ENCODE data around the gene KRTAP9-1. TPM values are rescaled to one million over a fixed set of nuclear protein-coding genes. Genes with fewer than 3 reads are reported as not detected.

KRTAP9-1 gene
- polyA plus RNA-seq, 3 donors: not detected

DNA sequence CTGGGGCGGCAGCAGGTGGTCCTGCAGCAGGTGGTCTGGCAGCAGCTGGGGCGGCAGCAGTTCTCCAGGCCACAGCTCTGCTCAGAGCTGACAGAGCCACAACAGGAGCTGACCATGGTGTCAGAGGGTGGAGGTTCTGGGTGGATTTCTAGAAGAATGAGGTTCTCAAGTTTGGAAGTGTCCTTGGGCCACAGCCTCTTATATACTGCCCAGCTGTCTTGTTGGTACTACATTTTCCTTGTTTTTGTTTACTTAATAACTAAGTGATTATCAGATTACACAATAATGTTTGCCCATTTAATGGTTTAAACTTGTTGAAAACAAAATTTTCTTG lies 40.1 kb upstream of the KRTAP9-1 start, which contains the start of gene KRTAP4-5:
Gene KRTAP4-5 (minus strand): TSS at position 174 of the 334 bp plus-strand sequence. CDS start 58 bp downstream, at position 116.
- DNase-seq: no peak
- H4K20me1 ChIP-seq (ENCODE audit: insufficient read depth, low read length): no peaks in the 10 kb centered on the region
- H3K4me3 ChIP-seq (replicated peaks in 1 of 3; ENCODE audit: low read depth in 2 of 3, low read length in 3 of 3): no peak within 1 kb of the TSS
- H3K9ac ChIP-seq (ENCODE audit: insufficient read depth, low read length, poor library complexity, severe bottlenecking): no peak within 1 kb of the TSS
- no peak within 1 kb of the TSS for H3K4me2 ChIP-seq (replicated peaks; ENCODE audit: extremely low read depth, low read length, poor library complexity, severe bottlenecking)
- TF ChIP-seq, protein P1, sequence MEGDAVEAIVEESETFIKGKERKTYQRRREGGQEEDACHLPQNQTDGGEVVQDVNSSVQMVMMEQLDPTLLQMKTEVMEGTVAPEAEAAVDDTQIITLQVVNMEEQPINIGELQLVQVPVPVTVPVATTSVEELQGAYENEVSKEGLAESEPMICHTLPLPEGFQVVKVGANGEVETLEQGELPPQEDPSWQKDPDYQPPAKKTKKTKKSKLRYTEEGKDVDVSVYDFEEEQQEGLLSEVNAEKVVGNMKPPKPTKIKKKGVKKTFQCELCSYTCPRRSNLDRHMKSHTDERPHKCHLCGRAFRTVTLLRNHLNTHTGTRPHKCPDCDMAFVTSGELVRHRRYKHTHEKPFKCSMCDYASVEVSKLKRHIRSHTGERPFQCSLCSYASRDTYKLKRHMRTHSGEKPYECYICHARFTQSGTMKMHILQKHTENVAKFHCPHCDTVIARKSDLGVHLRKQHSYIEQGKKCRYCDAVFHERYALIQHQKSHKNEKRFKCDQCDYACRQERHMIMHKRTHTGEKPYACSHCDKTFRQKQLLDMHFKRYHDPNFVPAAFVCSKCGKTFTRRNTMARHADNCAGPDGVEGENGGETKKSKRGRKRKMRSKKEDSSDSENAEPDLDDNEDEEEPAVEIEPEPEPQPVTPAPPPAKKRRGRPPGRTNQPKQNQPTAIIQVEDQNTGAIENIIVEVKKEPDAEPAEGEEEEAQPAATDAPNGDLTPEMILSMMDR (IDR thresholded peaks at IDR 0.05): no peak
- Mint-ChIP-seq H3K27me3 (ENCODE audit: low read depth in 3 of 3) (peaks cover 3 to 8% (median 4%) of the 10 kb centered on the region in 3 donors), H3K4me1 (no peaks in the 10 kb centered on the region), H3K4me3 (no peak within 1 kb of the TSS), H3K27ac (no peak within 1 kb of the TSS), H3K9me3 (peaks cover 0 to 4% (median 2%) of the 10 kb centered on the region in 7 donors), H3K36me3 (no peaks in the 10 kb centered on the region)
- H3K79me2 ChIP-seq (ENCODE audit: insufficient read depth, low read length): no peaks in the 10 kb centered on the region
- 100% methylated on average over 2 of the region's 2 CpGs for WGBS (ENCODE audit: insufficient coverage)
- no peak within 1 kb of the TSS for H2AFZ ChIP-seq (ENCODE audit: insufficient read depth, low read depth, low read length, poor library complexity, severe bottlenecking)
- H3K27ac ChIP-seq (ENCODE audit: low read depth in 1 of 2, low read length in 2 of 2): no peak within 1 kb of the TSS
- intact Hi-C loops (cut with micrococcal nuclease): no loop called here
- H3K36me3 ChIP-seq (replicated peaks in 1 of 2; ENCODE audit: control insufficient read depth in 1 of 2, insufficient read depth in 2 of 2, low read length in 2 of 2): no peaks in the 10 kb centered on the region
- H3K27me3 ChIP-seq (ENCODE audit: control insufficient read depth in 2 of 2, insufficient read depth in 2 of 2, low read length in 2 of 2): no peaks in the 10 kb centered on the region
- H3K4me1 ChIP-seq (ENCODE audit: control insufficient read depth in 1 of 2, insufficient read depth in 2 of 2, low read length in 2 of 2): no peaks in the 10 kb centered on the region
- H3K9me3 ChIP-seq (replicated peaks in 1 of 2; ENCODE audit: control insufficient read depth in 1 of 2, insufficient read depth in 1 of 2, low read length in 2 of 2): no peaks in the 10 kb centered on the region

- Histone ChIP-seq H2AFZ (ENCODE audit: insufficient read depth, low read depth, low read length, poor library complexity, severe bottlenecking) (no peak overlapping the region), H3K27ac (ENCODE audit: low read depth in 1 of 2, low read length in 2 of 2) (no peak overlapping the region), H3K36me3 (replicated peaks in 1 of 2; ENCODE audit: control insufficient read depth in 1 of 2, insufficient read depth in 2 of 2, low read length in 2 of 2) (no peaks in the 10 kb centered on the region), H4K20me1 (ENCODE audit: insufficient read depth, low read length) (no peaks in the 10 kb centered on the region), H3K4me3 (replicated peaks in 1 of 3; ENCODE audit: low read depth in 2 of 3, low read length in 3 of 3) (no peak overlapping the region), H3K4me1 (ENCODE audit: control insufficient read depth in 1 of 2, insufficient read depth in 2 of 2, low read length in 2 of 2) (no peaks in the 10 kb centered on the region), H3K4me2 (replicated peaks; ENCODE audit: extremely low read depth, low read length, poor library complexity, severe bottlenecking) (no peak overlapping the region), H3K79me2 (ENCODE audit: insufficient read depth, low read length) (no peaks in the 10 kb centered on the region), H3K9me3 (replicated peaks in 1 of 2; ENCODE audit: control insufficient read depth in 1 of 2, insufficient read depth in 1 of 2, low read length in 2 of 2) (no peaks in the 10 kb centered on the region), H3K9ac (ENCODE audit: insufficient read depth, low read length, poor library complexity, severe bottlenecking) (no peak overlapping the region), H3K27me3 (ENCODE audit: control insufficient read depth in 2 of 2, insufficient read depth in 2 of 2, low read length in 2 of 2) (no peaks in the 10 kb centered on the region)
- Mint-ChIP-seq H3K4me1 (no peaks in the 10 kb centered on the region), H3K9me3 (peaks cover 0 to 3% (median under 1%) of the 10 kb centered on the region in 7 donors), H3K27me3 (ENCODE audit: low read depth in 3 of 3) (peaks cover 2 to 8% (median 4%) of the 10 kb centered on the region in 3 donors), H3K4me3 (no peak overlapping the region), H3K27ac (no peak overlapping the region), H3K36me3 (no peaks in the 10 kb centered on the region)
- TF ChIP-seq, protein P1 (IDR thresholded peaks at IDR 0.05): no peak
- intact Hi-C loops (cut with micrococcal nuclease): no loop called here
- 79% methylated on average over 3 of the region's 4 CpGs for WGBS (ENCODE audit: insufficient coverage)
- DNase-seq: no peak
Observed at GRCh38 chr17:41150026-41150425, 39.7 kb upstream of the KRTAP9-1 start.

Data from CD14-positive monocyte (primary cell).